ENCODE data around the gene ZNF497. TPM values are rescaled to one million over a fixed set of nuclear protein-coding genes. Genes with fewer than 3 reads are reported as not detected.

The ZNF497 gene
- total RNA-seq, 1 donor from 2014 or later, result 4.9 TPM

DNA sequence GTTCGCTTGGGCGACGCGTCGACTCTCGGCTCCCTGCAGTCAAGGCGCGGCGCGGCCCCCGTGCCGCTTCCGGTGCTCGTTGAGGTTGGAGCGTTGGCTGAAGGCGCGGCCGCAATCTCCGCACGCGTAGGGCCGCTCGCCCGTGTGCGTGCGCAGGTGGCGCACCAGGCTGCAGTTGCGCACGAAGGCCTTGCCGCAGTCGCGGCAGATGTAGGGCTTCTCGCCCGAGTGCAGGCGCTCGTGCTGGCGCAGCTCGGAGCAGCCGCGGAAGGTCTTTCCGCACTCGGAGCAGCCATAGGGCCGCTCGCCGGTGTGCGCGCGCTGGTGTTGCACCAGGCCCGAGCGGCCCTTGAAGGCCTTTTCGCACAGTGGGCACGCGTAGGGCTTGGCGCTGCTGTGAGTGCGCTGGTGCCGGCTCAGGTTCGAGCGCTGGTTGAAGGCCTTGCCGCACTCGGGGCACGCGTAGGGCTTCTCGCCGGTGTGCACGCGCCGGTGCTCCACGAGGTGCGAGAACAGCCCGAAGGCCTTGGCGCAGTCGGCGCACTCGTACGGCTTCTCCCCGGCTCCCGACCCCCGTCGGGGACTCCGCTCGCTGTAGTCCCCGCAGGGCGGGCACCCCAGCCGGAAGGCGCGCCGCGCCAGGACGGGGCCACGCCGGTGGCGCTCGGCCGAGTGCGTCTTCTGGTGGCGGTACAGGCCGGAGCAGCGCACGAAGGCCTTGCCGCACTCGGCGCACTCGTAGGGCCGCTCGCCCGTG is 5.3 kb upstream of the ZNF497 start:
- DNase-seq, result no peak

DNA sequence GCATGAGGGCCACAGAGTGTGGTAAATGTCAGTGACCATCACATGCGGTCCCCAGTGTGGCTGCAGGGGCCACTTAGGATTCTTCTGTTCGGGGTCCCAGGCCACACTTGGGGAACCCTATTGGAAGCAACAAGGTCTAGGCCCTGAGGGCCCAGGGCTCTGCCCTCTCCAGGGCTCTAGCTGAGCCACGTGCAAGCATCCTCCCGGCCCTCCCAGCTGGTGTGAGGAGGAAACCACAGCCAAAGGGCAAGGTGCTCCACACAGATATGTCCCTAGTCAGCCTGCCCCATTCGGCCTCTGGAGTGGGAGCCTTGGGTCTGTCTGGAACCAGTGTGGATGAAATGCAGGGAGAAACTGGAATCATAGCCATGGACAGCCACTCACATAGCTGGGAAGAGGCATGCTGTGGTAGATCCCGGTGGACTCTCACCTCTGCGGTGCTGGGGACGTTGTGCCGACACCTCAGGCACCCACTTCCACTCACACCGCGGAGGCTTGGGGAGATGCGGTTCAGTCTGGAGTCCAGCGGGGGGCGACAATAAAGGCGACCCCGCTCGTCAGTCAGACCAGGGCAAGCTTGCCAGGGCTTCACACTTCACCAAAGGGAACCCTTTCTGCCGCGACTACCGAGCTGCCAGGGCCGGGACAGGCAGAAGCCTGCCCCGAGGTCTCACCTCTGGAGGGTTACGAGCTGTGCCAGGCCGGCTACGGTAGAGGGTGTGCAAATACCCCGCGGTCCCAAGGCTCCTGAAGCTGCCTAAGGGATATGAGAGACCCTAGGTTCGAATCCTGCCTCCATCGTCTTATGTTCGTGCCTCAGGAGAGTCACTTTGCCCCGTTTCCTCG is 4.3 kb upstream of the ZNF497 start:
- DNase-seq, result no peak

DNA sequence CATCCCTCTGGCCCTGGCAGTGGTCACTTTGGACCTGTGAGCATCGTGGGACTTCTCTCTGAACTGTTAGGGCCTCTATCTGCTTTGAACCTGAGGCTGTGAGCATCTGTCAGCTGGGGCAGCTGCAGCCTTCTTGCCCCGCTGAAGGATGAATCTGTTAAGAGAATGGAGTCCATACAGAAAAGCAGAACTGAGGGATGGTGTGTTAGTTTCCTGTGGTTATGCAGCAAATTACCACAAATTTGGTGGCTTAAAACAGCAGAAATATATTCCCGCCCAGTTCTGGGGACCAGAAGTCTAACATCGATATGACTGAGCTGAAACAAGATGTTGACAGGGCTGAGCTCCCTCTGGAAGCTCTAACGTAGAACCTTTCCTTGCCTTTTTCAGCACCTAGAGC is 1.6 kb upstream of the ZNF497 start:
- DNase-seq, result no peak

DNA sequence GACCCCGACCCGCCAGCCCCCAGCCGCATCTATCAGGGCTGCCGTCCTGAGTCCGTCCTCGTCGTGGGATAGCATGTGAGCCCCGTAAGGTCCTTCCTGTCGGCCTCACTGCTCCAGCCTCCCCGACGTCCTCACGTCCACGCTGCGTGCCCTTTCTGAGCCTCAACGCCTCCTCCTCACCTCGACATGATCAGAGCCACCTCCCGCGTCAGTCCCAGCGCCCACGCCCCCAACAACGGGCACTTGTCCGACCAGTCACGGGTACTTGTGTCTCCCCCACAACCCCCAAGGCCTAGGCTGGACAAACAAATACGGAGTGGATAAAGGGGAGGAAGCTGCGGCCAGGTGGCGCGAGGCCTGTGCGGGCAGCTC is 665 bp downstream of the ZNF497 start:
- DNase-seq, result no peak

DNA sequence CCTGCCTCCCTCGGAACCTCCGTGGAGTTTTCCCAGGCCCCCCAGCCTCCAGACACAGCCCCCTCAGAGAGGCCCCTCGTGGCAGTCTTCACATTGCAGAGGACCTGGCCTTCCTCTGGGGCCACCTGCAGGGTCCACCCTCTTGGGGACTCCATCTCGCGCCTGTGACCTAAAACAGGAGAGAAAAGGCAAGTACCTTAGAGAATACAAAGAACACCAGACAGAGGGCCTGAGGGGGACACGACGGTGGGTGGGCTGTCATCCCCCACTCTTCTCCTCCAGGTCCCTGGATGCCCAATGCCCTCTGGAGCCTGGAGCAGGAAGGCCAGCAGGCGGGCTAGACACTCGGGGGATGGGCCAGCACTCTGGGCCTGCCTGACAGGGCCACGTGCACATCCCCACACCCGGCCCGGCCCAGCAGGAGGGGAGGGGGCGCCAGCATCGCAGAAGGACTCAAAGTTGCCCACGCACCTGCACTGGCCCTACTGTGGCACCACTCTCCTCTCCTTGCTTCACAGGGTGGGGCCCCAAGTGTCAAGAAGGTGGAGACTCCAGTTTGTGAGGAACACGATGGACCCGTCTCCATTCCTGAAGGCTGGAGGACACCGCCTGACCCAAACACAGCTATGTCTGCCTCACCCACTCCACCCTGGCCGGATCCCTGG is 4.9 kb downstream of the ZNF497 start:
- no peak for DNase-seq

DNA sequence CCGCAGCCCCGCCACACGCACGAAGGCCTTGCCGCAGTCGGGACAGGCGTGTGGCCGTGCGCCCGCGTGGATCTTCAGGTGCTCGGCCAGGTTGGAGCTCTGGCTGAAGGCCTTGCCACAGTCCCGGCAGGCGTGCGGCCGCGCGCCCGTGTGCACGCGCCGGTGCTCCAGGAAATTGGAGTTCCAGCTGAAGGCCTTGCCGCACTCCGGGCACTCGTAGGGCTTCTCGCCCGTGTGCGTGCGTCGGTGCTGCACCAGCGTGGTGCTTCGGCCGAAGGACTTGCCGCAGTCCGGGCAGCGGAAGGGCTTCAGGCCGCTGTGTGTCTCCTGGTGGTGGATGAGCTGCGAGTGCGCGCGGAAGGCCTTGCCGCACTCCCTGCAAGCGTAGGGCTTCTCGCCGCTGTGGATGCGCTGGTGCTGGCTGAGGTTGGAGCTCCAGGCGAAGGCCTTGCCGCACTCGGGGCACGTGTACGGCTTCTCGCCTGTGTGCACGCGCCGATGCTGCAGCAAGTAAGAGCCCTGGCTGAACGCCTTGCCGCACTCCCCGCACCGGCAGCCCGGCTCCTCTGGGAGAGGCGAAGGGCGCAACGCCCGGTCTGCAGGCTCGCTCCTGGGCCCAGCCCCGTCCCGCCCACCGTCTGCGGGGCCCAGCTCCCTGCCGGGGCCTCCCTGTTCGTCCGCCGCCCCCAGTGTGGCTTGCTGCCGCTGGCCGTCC is 5.6 kb downstream of the ZNF497 start:
- DNase-seq, result peak; percentile 46

DNA sequence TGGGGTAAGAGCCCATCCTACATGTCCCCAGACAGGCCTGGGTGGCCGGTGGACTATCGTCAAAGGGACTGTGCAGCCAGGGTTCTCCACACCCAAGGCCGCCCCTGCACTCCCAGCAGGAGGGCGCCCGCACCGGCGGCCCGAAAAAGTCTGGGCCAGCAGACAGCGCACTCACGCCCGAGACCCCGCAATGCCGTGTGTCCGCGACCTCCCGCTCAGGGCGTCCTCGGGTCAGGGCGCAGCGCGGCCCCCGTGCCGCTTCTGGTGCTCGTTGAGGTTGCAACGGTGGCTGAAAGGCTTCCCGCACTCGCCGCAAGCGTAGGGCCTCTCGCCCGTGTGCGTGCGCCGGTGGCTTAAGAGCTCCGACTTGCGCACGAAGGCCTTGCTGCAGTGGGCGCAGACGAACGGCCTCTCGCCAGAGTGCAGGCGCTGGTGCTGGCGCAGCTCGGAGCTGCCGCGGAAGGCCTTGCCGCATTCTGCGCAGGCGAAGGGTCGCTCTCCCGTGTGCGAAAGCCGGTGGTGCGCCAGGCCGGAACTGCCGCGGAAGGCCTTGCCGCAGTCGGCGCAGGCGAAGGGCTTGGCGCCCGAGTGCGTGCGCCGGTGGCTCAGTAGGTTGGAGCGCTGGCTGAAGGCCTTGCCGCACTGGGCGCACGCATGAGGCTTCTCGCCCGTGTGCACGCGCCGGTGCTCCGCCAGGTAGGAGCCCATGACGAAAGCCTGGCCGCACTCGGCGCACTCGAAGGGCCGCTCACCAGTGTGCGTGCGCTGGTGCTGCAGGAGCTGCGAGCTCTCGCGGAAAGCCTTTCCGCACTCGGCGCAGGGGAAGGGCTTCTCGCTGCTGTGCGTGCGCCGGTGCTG is 6.4 kb downstream of the ZNF497 start:
- peak; percentile 51 for DNase-seq

DNA sequence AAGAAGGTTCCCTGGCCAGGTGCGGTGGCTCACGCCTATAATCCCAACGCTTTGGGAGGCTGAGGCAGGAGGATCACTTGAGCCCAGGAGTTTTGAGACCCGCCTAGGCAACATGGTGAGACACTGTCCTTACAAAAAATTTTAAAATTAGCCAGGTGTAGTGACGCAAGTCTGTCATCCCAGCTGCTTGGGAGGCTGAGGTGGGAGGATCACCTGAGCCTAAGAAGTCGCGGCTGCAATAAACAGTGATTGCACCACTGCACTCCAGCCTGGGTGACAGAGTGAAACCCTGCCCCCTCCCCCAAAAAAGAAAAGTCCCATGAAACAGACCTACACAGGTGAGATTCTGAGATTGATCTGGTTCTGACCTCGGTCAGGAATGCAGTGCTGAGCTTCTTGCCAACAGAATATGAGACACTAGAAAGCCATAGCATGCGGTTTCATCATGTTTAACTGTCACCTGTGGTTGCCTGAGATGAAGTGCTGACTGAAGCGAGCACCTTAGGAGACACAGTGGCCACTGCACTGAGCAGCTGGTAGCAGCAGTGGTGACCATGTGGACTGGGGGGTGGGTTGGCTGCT is 7.2 kb downstream of the ZNF497 start:
- DNase-seq, result no peak

DNA sequence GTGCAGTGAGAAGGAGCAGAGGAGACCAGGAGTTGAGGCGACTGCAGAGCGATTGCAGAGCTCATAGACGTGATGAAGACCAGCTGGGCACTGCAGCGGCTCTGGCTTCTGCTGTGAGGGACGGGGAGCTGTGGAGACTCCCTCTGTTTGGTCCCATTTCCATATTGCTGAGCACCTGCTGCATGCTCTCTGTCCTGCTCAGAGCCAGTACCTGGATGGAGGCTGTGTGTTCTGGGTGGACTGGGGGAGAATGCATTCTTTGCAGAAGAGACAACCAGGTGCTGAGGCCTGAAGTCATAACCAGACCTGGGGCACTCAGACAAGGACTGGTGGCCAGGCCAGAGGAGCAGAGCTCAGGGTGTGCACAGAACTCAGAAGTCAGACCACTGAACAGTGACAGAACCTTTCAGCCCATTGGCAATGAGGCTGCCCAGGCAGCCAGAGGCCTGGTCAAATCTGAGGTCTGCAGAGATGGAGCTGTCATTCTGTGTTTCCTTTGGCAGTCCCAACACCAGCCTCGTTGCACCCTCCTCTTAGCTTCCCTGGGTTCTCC is 8.0 kb downstream of the ZNF497 start:
- DNase-seq, result no peak

DNA sequence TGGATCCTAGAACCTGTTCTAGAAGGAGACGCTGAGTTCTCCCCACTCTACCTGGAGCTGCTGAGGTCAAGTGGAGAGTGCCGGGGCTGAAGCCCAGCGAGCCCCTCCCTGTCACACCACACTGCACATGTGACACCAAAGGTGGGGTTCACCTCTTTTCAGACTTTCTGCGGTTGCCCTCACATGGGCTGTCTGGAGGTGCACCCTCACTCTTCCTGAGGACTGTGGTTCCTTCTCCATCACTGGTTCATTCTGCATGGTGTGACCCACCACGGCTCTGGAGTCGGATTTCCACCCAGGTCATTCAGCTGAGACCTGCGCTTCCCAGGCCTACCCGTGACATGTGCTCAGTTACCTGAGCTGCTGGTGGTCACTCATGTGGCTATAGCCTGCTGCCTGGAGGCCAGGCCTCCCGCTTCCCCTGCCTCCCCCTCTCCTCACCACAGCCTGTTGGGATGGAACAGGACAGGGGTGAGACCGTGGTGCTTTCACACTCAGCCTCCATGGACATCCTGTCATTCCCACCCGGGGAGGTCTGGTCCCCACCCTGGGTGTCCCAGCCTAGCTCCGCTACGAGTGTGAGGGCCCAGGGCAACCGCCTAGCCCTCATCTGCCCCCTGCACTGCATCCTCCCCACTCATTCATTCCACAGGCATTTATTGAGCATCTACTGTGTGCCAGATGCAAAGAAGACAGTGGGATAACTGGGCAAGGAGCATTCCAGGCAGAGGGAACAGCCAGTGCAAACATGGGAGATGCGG is 8.7 kb downstream of the ZNF497 start:
- DNase-seq, result no peak

DNA sequence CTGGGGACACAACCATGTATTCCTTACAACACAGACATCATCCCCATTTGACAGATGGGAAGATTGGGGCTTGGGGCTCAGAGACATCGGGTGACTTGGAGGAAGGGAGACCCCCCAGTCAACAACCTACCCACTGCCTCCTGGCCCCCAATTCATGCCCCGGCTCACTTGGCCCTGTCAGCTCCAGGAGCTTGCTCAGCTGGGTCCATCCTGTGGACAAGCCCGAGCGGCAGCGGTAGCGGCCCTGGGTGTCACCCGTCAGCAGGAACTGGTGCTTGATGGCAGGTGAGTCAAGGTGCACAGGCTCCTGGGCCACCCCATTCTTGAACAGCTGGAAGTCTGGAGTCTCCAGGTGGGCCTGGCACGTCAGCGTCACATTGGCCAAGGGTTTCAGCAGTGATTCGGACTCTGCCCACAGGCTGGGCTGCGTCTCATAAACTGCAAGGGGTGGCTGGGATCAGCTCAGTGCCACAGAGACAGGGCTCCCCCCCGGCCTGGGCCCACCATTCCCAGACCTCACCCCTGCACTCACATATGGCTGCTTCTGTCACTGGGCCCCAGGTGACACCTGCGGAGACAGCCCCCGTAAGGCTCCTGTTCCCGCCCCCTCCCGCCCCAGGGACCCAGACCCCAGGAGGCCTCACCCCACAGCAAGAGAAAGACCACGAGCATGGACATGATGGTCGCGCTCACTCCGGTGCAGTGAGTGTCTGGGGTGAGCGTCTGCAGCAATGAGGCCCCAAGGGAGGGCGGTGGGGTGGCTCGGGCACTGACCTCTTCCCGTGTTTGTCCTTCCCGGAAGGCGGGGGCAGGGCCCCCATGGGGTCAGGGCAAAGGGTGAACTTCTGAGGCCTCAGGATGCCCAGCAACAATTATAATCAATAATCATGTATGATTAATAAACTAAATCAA is 9.5 kb downstream of the ZNF497 start, which contains the start of gene A1BG:
Gene A1BG, minus strand, starts transcription at position 733 of the 912 bp plus-strand sequence. Its CDS starts 55 bp downstream, at position 678.
- no peak for DNase-seq

DNA sequence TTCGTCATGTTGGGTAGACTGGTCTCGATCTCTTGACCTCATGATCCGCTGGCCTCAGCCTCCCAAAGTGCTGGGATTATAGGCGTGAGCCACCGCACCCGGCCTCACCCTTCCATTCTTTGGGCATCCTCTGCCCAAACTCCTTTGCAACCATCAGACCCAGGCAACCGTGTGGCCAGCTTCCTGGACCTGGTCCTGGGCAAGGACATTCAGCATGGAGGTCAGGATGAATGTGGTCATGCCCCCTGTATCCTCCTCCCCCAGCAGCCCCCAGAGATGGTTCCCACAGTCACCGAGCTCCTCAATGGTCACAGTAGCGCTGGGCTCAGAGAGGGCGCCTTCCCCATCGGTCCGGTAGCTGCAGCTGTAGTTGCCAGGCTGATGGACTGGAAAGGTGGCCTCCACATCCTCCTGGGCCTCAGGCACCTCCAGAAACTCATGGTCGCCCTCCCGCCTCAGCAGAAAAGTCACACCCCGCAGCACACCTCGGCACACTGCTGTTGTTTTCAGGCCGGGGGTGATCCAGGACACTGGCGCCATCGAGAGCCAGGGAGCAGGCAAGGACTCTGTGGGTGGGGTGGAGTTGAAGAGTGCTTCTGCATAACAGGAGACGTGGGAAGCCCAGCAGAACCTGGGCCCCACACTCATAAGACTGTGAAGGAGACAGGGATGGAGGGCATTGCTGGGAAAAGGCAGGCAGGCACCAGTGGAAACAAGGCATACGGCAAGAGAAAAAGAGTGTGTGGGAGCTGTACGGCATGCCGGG is 10.4 kb downstream of the ZNF497 start:
- DNase-seq, result no peak

DNA sequence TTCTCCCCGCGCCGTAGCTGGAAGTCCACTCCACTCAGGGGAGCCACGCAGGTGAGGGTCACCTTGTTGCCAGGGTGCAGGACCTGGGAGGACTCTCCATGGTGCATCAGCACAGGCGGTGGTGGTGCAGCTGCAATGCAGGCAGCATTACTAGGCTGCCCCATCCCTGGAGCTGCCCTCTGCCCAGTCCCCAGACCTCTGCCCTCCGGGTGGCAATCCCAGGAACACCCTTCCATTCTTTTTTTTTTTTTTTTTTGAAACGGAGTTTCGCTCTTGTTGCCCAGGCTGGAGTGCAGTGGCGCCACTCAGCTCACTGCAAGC is 11.0 kb downstream of the ZNF497 start:
- DNase-seq, result no peak

DNA sequence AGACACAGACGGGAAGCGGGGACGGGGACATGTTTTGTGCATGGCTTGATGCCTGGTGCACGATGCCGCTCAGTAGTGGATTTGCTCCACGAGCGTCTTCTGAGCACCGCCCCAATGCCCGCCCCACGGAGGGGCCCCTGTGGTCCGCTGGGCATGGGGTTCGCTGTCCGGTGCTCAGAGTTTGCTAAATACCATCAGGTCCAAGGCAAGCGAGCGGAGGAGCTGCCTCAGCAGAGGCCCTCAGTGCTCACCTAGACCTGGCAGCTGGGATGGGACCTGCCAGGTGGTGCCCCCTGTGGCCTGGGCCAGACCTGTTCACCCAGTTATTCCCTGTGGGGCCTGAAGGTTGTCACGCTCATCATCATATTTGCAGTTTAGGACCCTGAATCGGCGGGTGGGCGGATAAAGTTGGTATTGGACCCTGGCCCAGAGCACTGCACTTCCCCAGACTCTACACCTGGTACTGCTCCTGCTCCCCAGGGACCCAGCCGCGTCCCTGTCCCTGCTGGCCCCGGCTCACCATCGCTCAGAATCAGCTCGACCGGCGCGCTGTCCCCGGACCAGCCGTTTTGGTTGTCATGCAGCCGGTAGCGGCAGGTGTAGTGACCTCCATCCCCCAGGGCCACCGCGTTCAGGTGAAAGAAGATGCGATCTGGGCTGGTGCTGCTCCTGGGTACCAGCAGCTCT is 11.5 kb downstream of the ZNF497 start:
- no peak for DNase-seq

DNA sequence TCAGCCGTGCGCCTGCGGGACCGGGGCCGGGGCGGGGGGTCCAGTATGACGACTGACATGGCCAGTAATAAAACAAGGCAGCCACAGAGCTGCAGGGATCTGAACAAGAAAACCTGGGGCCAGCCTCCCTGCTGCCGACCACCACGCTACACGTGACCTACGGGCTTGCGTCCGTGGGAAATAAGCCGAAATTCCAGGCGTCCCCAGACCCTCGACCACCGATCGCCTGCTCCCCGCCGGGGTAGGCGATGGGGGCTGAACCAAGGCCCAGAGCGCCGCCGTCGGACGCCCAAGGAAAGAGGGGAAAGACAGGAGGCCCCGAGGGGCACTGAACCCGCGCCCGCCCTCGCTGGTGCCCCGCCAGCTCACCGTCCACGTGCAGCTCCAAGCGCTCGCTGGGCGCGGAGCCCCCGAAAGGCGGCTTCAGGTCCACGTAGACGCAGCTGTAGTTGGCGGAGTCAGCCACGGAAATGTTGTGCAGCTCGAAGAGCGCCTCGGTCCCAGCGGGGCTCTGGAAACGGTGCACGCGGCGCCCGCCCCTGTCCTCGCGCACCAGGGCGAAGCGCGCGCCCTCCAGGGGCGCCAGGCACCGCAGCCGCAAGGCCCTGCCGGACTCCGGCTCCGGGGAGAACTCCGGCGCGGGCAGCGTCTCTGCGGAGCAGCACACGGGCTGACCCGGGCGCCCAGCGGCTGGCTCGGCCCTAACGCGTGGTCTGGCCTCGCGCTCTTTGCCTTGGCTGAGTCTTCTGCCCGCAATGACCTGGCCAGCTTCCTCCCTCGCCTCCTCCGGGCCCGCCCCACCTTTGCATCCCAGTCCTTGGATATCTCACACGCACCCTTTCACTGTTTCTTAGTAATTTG is 12.3 kb downstream of the ZNF497 start:
- DNase-seq, result no peak

DNA sequence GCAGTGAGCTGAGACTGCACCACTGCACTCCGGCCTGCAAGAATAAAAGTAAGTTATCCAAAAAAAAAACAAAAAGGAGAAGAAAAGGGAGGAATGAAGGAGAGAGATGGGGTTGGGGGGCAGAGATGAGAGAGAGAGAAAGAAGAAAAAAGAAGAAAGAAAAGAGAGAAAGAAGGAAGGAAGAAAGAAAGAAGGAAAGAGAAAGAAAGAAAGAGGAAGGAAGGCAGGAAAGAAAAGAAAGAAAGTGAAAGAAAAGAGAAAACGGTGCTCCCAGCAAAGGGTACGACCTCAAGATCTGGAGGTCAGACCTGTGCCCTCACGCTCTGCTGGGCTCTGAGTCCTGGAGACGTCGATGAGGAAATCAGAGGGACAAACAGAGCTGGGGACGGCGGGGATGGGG is 13.0 kb downstream of the ZNF497 start:
- no peak for DNase-seq

Data from tongue (tissue), 2 donors.